GM18499 (cell line): Measurements from ENCODE around the gene COX4I2.

ENCODE experiments used
- ATAC-seq: cut with Tn5 transposase; IDR thresholded peaks from one replicate; pipeline ENCODE4 v1.9.1; 2021; ENCODE audit warnings: moderate number of reproducible peaks; ENCODE audit not compliant: insufficient read depth, unreplicated experiment

The COX4I2 gene

GRCh38 chr20:31690124-31690666, 52.5 kb downstream of the COX4I2 start:
- no peak for ATAC-seq

GRCh38 chr20:31691646-31692275, 54.0 kb downstream of the COX4I2 start:
- ATAC-seq = no peak

DNA sequence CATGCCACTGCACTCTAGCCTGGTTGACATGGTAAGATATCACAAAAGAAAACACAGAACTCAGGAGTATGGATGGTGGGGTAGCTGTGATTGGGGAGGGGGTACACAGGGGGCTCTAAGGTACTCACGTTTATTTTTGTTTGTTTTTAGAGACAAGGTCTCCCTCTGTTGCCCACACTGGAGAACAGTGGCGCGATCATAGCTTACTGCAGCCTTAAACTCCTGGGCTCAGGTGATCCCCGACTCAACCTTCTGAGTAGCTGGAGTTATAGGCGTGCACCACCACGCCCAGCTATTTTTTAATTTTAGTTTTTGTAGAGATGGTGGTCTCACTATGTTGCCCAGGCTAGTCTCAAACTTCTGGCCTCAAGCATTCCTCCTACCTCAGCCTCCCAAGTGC, 55.7 kb downstream of the COX4I2 start:
- no peak for ATAC-seq

GRCh38 chr20:31693987-31694661, 56.4 kb downstream of the COX4I2 start:
- no peak for ATAC-seq
